ES-I3 (cell line): Measurements from ENCODE around the gene INTS6L.

Experiments
- H3K36me3 ChIP-seq: 2 replicates; pipeline ENCODE4 v1.6.1; 2013; ENCODE audit warnings: mild to moderate bottlenecking, low read length, control low read depth, moderate library complexity; ENCODE audit not compliant: insufficient read depth
- H3K4me1 ChIP-seq: 2 replicates; pipeline ENCODE4 v1.6.1; 2013; ENCODE audit warnings: mild to moderate bottlenecking, control low read depth, low read length; ENCODE audit not compliant: insufficient read depth
- H3K9ac ChIP-seq: 2 replicates; pipeline ENCODE4 v1.6.1; 2013; ENCODE audit warnings: low read depth, mild to moderate bottlenecking, low read length, moderate library complexity
- H3K9me3 ChIP-seq: 2 replicates; pipeline ENCODE4 v1.6.1; 2013; ENCODE audit warnings: mild to moderate bottlenecking, low read length, moderate library complexity; ENCODE audit not compliant: control insufficient read depth, insufficient read depth

Gene INTS6L

GRCh38 chrX:135512508-135513129 lies 7.8 kb upstream of the INTS6L start:
- H3K9me3 ChIP-seq, result no peaks in the 10 kb centered on the region
- no peaks in the 10 kb centered on the region for H3K4me1 ChIP-seq
- H3K36me3 ChIP-seq, result no peaks in the 10 kb centered on the region
- H3K9ac ChIP-seq, result no peak overlapping the region

- no peak overlapping the region for H3K9ac ChIP-seq
- no peaks in the 10 kb centered on the region for H3K9me3 ChIP-seq
Measured at GRCh38 chrX:135513130-135513515, 7.3 kb upstream of the INTS6L start.

GRCh38 chrX:135516376-135516775 lies 4.1 kb upstream of the INTS6L start:
- Histone ChIP-seq H3K9ac (no peak overlapping the region), H3K4me1 (no peaks in the 10 kb centered on the region), H3K9me3 (no peaks in the 10 kb centered on the region), H3K36me3 (no peaks in the 10 kb centered on the region)

More at GRCh38 chrX:135513130-135513515, 7.3 kb upstream of the INTS6L start:
- no peaks in the 10 kb centered on the region for H3K36me3 ChIP-seq
- no peaks in the 10 kb centered on the region for H3K4me1 ChIP-seq

- Histone ChIP-seq H3K9me3 (no peaks in the 10 kb centered on the region), H3K36me3 (no peaks in the 10 kb centered on the region), H3K9ac (no peak overlapping the region), H3K4me1 (0 out of 2 replicates have a peak, but pooled peaks cover 2% of the 10 kb centered on the region)
Measured at GRCh38 chrX:135518161-135518560, 2.3 kb upstream of the INTS6L start.

GRCh38 chrX:135520022-135520552 lies 373 bp upstream of the INTS6L start:
- Histone ChIP-seq H3K9ac (peak overlapping the region; percentile 75), H3K36me3 (no peaks in the 10 kb centered on the region), H3K9me3 (no peaks in the 10 kb centered on the region), H3K4me1 (peaks cover 5% of the 10 kb centered on the region; the same call in 1 of the 2 replicates)

- Histone ChIP-seq H3K9ac (peak overlapping the region; percentile 83), H3K4me1 (peaks cover 5% of the 10 kb centered on the region; the same call in 1 of the 2 replicates), H3K36me3 (no peaks in the 10 kb centered on the region), H3K9me3 (no peaks in the 10 kb centered on the region)
Measured at GRCh38 chrX:135521405-135522131, 1.1 kb downstream of the INTS6L start.

- peaks cover 5% of the 10 kb centered on the region; the same call in 1 of the 2 replicates for H3K4me1 ChIP-seq
- H3K9ac ChIP-seq, result peak overlapping the region; percentile 83
- H3K36me3 ChIP-seq, result no peaks in the 10 kb centered on the region
- no peaks in the 10 kb centered on the region for H3K9me3 ChIP-seq
Measured at GRCh38 chrX:135522132-135522530, 1.7 kb downstream of the INTS6L start.

- no peak overlapping the region for H3K9ac ChIP-seq
- no peaks in the 10 kb centered on the region for H3K36me3 ChIP-seq
- peaks cover 13% of the 10 kb centered on the region; the same call in 1 of the 2 replicates for H3K4me1 ChIP-seq
- no peaks in the 10 kb centered on the region for H3K9me3 ChIP-seq
Measured at GRCh38 chrX:135522878-135523693, 2.6 kb downstream of the INTS6L start.

GRCh38 chrX:135528254-135528653 lies 7.8 kb downstream of the INTS6L start:
- Histone ChIP-seq H3K9me3 (no peaks in the 10 kb centered on the region), H3K9ac (no peak overlapping the region), H3K4me1 (peaks cover 20% of the 10 kb centered on the region), H3K36me3 (no peaks in the 10 kb centered on the region)

- no peak overlapping the region for H3K9ac ChIP-seq
- peaks cover 18% of the 10 kb centered on the region for H3K4me1 ChIP-seq
- no peaks in the 10 kb centered on the region for H3K36me3 ChIP-seq
- H3K9me3 ChIP-seq, result no peaks in the 10 kb centered on the region
Measured at GRCh38 chrX:135528756-135529155, 8.3 kb downstream of the INTS6L start.

- Histone ChIP-seq H3K9me3 (no peaks in the 10 kb centered on the region), H3K9ac (no peak overlapping the region), H3K36me3 (no peaks in the 10 kb centered on the region), H3K4me1 (peaks cover 17% of the 10 kb centered on the region)
Measured at GRCh38 chrX:135530097-135530496, 9.6 kb downstream of the INTS6L start.

GRCh38 chrX:135531813-135532212 lies 11.4 kb downstream of the INTS6L start:
- Histone ChIP-seq H3K9ac (no peak overlapping the region), H3K36me3 (no peaks in the 10 kb centered on the region), H3K9me3 (no peaks in the 10 kb centered on the region), H3K4me1 (peaks cover 17% of the 10 kb centered on the region)

GRCh38 chrX:135535077-135535940 lies 14.8 kb downstream of the INTS6L start:
- Histone ChIP-seq H3K9me3 (no peaks in the 10 kb centered on the region), H3K9ac (no peak overlapping the region), H3K36me3 (no peaks in the 10 kb centered on the region), H3K4me1 (peaks cover 4% of the 10 kb centered on the region; the same call in 1 of the 2 replicates)
